GM12875 (cell line): ENCODE data around the gene STUB1.

Experiments
- H3K4me3 ChIP-seq: one replicate; pipeline ENCODE4 v1.5.1; 2011; ENCODE audit warnings: low read depth, low read length, control low read depth
- CTCF ChIP-seq: IDR thresholded peaks from 2 replicates; pipeline ENCODE4 v1.5.1; 2011; ENCODE audit warnings: low read depth, mild to moderate bottlenecking, control low read depth, inconsistent platforms, low read length, moderate library complexity, borderline replicate concordance; ENCODE audit not compliant: insufficient read depth

The STUB1 gene

GRCh38 chr16:672851-673250, 7.4 kb upstream of the STUB1 start:
- H3K4me3 ChIP-seq, result no peak overlapping the region
- TF ChIP-seq CTCF, result no peak

- H3K4me3 ChIP-seq, result no peak overlapping the region
- TF ChIP-seq CTCF, result no peak
Observed at GRCh38 chr16:673399-673991, 6.7 kb upstream of the STUB1 start.

- TF ChIP-seq CTCF, result no peak
- no peak overlapping the region for H3K4me3 ChIP-seq
Observed at GRCh38 chr16:674214-674881, 5.9 kb upstream of the STUB1 start.

- TF ChIP-seq CTCF, result no peak
- H3K4me3 ChIP-seq, result no peak within 1 kb of the TSS
Observed at GRCh38 chr16:674968-675883, 5.0 kb upstream of the STUB1 start, which contains the start of gene RHBDL1. Gene RHBDL1, plus strand, starts transcription at chr16:675671. Its CDS starts 120 bp downstream, at chr16:675791.

- no peak for TF ChIP-seq CTCF
- no peak overlapping the region for H3K4me3 ChIP-seq
Observed at GRCh38 chr16:675884-676564, 4.2 kb upstream of the STUB1 start.

GRCh38 chr16:676565-676902, 3.7 kb upstream of the STUB1 start:
- H3K4me3 ChIP-seq, result no peak overlapping the region
- no peak for TF ChIP-seq CTCF
